ENCODE measurements around the gene ZNF627.
"Not testable (repeated sequence)": the region's sequence is repeated elsewhere in the genome, so short reads cannot be mapped to it uniquely, and the experiment has no call there.

ZNF627 gene

GRCh38 chr19:11576227-11576626 lies 21.1 kb upstream of the ZNF627 start:
- DNase-seq = no peak

GRCh38 chr19:11577451-11578257 lies 19.6 kb upstream of the ZNF627 start, which contains the start of gene ACP5:
Gene ACP5, minus strand, starts transcription at chr19:11577645. Its CDS starts 328 bp downstream, at chr19:11577317.
- DNase-seq = no peak

GRCh38 chr19:11578258-11579142 lies 18.8 kb upstream of the ZNF627 start:
- DNase-seq = peak; percentile 24

- no peak for DNase-seq
These were observed 17.2 kb upstream of the ZNF627 start for GRCh38 chr19:11580116-11580515.

- peak; percentile 51 for DNase-seq
These were observed 15.5 kb upstream of the ZNF627 start for GRCh38 chr19:11581740-11582139.

GRCh38 chr19:11586331-11586730 lies 11.0 kb upstream of the ZNF627 start:
- no peak for DNase-seq

- peak; percentile 82 for DNase-seq
These were observed 9.8 kb upstream of the ZNF627 start for GRCh38 chr19:11587302-11587974.

GRCh38 chr19:11587975-11588631 lies 9.2 kb upstream of the ZNF627 start:
- DNase-seq = no peak

GRCh38 chr19:11594084-11594483 lies 3.2 kb upstream of the ZNF627 start:
- no peak for DNase-seq

- DNase-seq = no peak
These were observed 1.1 kb upstream of the ZNF627 start for GRCh38 chr19:11596156-11596555.

GRCh38 chr19:11598103-11598483 lies 810 bp downstream of the ZNF627 start:
- no peak for DNase-seq

GRCh38 chr19:11598746-11599145 lies 1.5 kb downstream of the ZNF627 start:
- no peak for DNase-seq

- not testable (repeated sequence) for DNase-seq
These were observed 2.4 kb downstream of the ZNF627 start for GRCh38 chr19:11599704-11600103.

GRCh38 chr19:11606484-11606883 lies 9.2 kb downstream of the ZNF627 start:
- DNase-seq = no peak

GRCh38 chr19:11611730-11612129 lies 14.4 kb downstream of the ZNF627 start:
- no peak for DNase-seq

- DNase-seq = no peak
These were observed 15.7 kb downstream of the ZNF627 start for GRCh38 chr19:11612816-11613511.

- no peak for DNase-seq
These were observed 20.1 kb downstream of the ZNF627 start for GRCh38 chr19:11617180-11618062.

GRCh38 chr19:11620553-11620952 lies 23.3 kb downstream of the ZNF627 start:
- DNase-seq = no peak

- DNase-seq = not testable (repeated sequence)
These were observed 25.1 kb downstream of the ZNF627 start for GRCh38 chr19:11622401-11622800.

GRCh38 chr19:11624069-11624463 lies 26.8 kb downstream of the ZNF627 start:
- no peak for DNase-seq

- no peak for DNase-seq
These were observed 29.0 kb downstream of the ZNF627 start for GRCh38 chr19:11626252-11626651.
